HCT116 (cell line): ENCODE data around the gene HHATL. TPM values are rescaled to one million over a fixed set of nuclear protein-coding genes. Genes with fewer than 3 reads are reported as not detected.

ENCODE experiments used
- ATAC-seq: fragments of 200-7000 bp; cut with Tn5 transposase; 2 replicates; pipeline ENCODE4 v1.9.1; 2020; ENCODE audit warnings: mild to moderate bottlenecking, moderate library complexity
- BruUV-seq: library from RNA; stranded (reverse); fragments of 400-500 nt; replicated peaks from 2 replicates; lab custom pipeline; 2021; lab: Mats Ljungman, UMichigan
- CTCF ChIA-PET: fragments of 300-600 bp; sonication (Branson Sonifier 250); formaldehyde crosslinking; loops from one replicate; lab custom pipeline; 2021; ENCODE audit warnings: antibody characterized with exemption; lab: Charles Lee
- POLR2A ChIA-PET: fragments of 300-600, 350-600 bp; sonication (Branson Sonifier 250); formaldehyde crosslinking; loops from one replicate; lab custom pipeline; 2021; ENCODE audit warnings: antibody characterized with exemption; lab: Charles Lee
- RAD21 ChIA-PET, 2 experiments: fragments of 300-600 bp; sonication (Branson Sonifier 250); formaldehyde crosslinking; loops; one replicate each; lab custom pipeline; 2023; ENCODE audit warnings: low total read pairs in 2 of 2; ENCODE audit not compliant: uncharacterized antibody in 2 of 2, unreplicated experiment in 2 of 2, low non-redundant PET in 1 of 2; lab: Charles Lee
- DNase-seq: peaks from one replicate; pipeline ENCODE4 v3.0.0-alpha.2; 2010; ENCODE audit warnings: low read depth, low spot score
- H2AFZ ChIP-seq: fragments of 200-600 bp; shearing (Covaris generic), sonication (generic); 2 replicates; pipeline ENCODE4 v1.6.1; 2017; ENCODE audit warnings: low read depth, mixed run types, mixed read lengths, antibody characterized with exemption, low read length; ENCODE audit not compliant: poor library complexity, severe bottlenecking
- H3K27ac ChIP-seq: 2 replicates; pipeline ENCODE4 v1.5.1; 2012; ENCODE audit warnings: low read depth, low read length
- H3K27me3 ChIP-seq: fragments of 200-600 bp; sonication (generic); 2 replicates; pipeline ENCODE4 v1.6.1; 2016; ENCODE audit warnings: mixed run types, low read length, mixed read lengths; ENCODE audit not compliant: insufficient read depth
- H3K36me3 ChIP-seq, 2 experiments: fragments of 200-500 bp in 1 of 2; fragments of 200-600 bp in 1 of 2; sonication (Bioruptor generic) in 1 of 2; sonication (generic) in 1 of 2; 2 replicates each; pipeline versions ENCODE4 v1.5.1 to v1.6.1; 2014 to 2016; ENCODE audit warnings: low read length in 2 of 2, inconsistent platforms in 1 of 2, mixed read lengths in 1 of 2, mixed run types in 1 of 2; ENCODE audit not compliant: insufficient read depth in 2 of 2, control insufficient read depth in 1 of 2
- H3K4me1 ChIP-seq, 2 experiments: fragments of 200-600 bp in 1 of 2; sonication (generic) in 1 of 2; 2 replicates each; pipeline versions ENCODE4 v1.5.1 to v1.6.1; 2012 to 2017; ENCODE audit warnings: low read length in 2 of 2, inconsistent platforms in 1 of 2, mild to moderate bottlenecking in 1 of 2, mixed read lengths in 1 of 2, mixed run types in 1 of 2, moderate library complexity in 1 of 2; ENCODE audit not compliant: insufficient read depth in 2 of 2, control insufficient read depth in 1 of 2
- H3K4me2 ChIP-seq: fragments of 200-600 bp; sonication (generic); 2 replicates; pipeline ENCODE4 v1.6.1; 2017; ENCODE audit warnings: mixed run types, low read length, mixed read lengths
- H3K4me3 ChIP-seq, 2 experiments: fragments of 200-600 bp in 1 of 2; sonication (generic) in 1 of 2; replicated peaks in 1 of 2; 2 replicates each; pipeline ENCODE4 v1.5.1; 2011 to 2016; ENCODE audit warnings: low read length in 2 of 2, control low read depth in 1 of 2, low read depth in 1 of 2, mild to moderate bottlenecking in 1 of 2, mixed read lengths in 1 of 2, mixed run types in 1 of 2
- H3K79me2 ChIP-seq: fragments of 200-600 bp; sonication (generic); 2 replicates; pipeline ENCODE4 v1.6.1; 2017; ENCODE audit warnings: mild to moderate bottlenecking, mixed run types, low read length, moderate library complexity, mixed read lengths; ENCODE audit not compliant: insufficient read depth
- H3K9ac ChIP-seq: fragments of 200-600 bp; sonication (generic); 2 replicates; pipeline ENCODE4 v1.6.1; 2016; ENCODE audit warnings: low read length, mixed read lengths
- H3K9me2 ChIP-seq: fragments of 200-600 bp; sonication (generic), shearing (Covaris generic); 2 replicates; pipeline ENCODE4 v1.6.1; 2017; ENCODE audit warnings: mixed run types, mild to moderate bottlenecking, moderate library complexity; ENCODE audit not compliant: insufficient read depth
- H3K9me3 ChIP-seq, 2 experiments: fragments of 200-500 bp in 1 of 2; fragments of 200-600 bp in 1 of 2; sonication (Bioruptor generic) in 1 of 2; sonication (generic) in 1 of 2; 2 replicates each; pipeline ENCODE4 v1.6.1; 2014 to 2017; ENCODE audit warnings: low read length in 2 of 2, mixed read lengths in 2 of 2, inconsistent platforms in 1 of 2, low read depth in 1 of 2, mild to moderate bottlenecking in 1 of 2, mixed run types in 1 of 2, moderate library complexity in 1 of 2; ENCODE audit not compliant: control insufficient read depth in 1 of 2, insufficient read depth in 1 of 2
- H4K20me1 ChIP-seq: fragments of 200-600 bp; sonication (generic), shearing (Covaris generic); 2 replicates; pipeline ENCODE4 v1.6.1; 2017; ENCODE audit warnings: mixed run types, mild to moderate bottlenecking, moderate library complexity; ENCODE audit not compliant: insufficient read depth
- ATF3 ChIP-seq: IDR thresholded peaks from 2 replicates; pipeline ENCODE4 v1.6.1; 2012
- CEBPB ChIP-seq: IDR thresholded peaks from 2 replicates; pipeline ENCODE4 v1.6.1; 2012; ENCODE audit warnings: low read depth
- EGR1 ChIP-seq: IDR thresholded peaks from 2 replicates; pipeline ENCODE4 v1.6.1; 2012; ENCODE audit warnings: low read depth
- ELF1 ChIP-seq: IDR thresholded peaks from 2 replicates; pipeline ENCODE4 v1.6.1; 2012; ENCODE audit warnings: low read depth, borderline replicate concordance
- EZH2 ChIP-seq: fragments of 200-600 bp; sonication (generic); IDR thresholded peaks from 2 replicates; pipeline ENCODE4 v1.6.1; 2017; ENCODE audit warnings: antibody characterized with exemption, mixed run types
- EZH2phosphoT487 ChIP-seq: fragments of 200-600 bp; IDR thresholded peaks from 2 replicates; pipeline ENCODE4 v1.6.1; 2018; ENCODE audit warnings: antibody characterized with exemption, borderline replicate concordance
- JUND ChIP-seq: IDR thresholded peaks from 2 replicates; pipeline ENCODE4 v1.6.1; 2012
- RAD21 ChIP-seq: IDR thresholded peaks from 2 replicates; pipeline ENCODE4 v1.6.1; 2012; ENCODE audit warnings: low read depth, mild to moderate bottlenecking
- SRF ChIP-seq: IDR thresholded peaks from 2 replicates; pipeline ENCODE4 v1.6.1; 2012; ENCODE audit warnings: low read depth
- YY1 ChIP-seq: IDR thresholded peaks from 2 replicates; pipeline ENCODE4 v1.6.1; 2011; ENCODE audit warnings: low read length, low read depth, moderate library complexity, mild to moderate bottlenecking; ENCODE audit not compliant: insufficient replicate concordance; ENCODE audit errors: extremely low read depth
- intact Hi-C: fragments of 100-400 bp; cut with micrococcal nuclease; formaldehyde crosslinking; loops from 2 replicates; pipeline ENCODE4 v1.10.0; 2022
- total RNA-seq: library from RNA; stranded (reverse); gene quantifications from one replicate; pipeline ENCODE4 v1.2.1, GENCODE V29; 2021; ENCODE audit not compliant: unreplicated experiment
- TF ChIP-seq, protein P1 (sequence below): IDR thresholded peaks from 2 replicates; pipeline ENCODE4 v1.6.1; 2012; ENCODE audit warnings: low read depth
- TF ChIP-seq, protein P2 (sequence below): IDR thresholded peaks from 2 replicates; pipeline ENCODE4 v1.6.1; 2011; ENCODE audit warnings: mild to moderate bottlenecking, low read length, moderate library complexity; ENCODE audit not compliant: insufficient replicate concordance; ENCODE audit errors: extremely low read depth

Gene HHATL
- total RNA-seq, 1 experiment from 2014 or later, result 0.52 TPM

DNA sequence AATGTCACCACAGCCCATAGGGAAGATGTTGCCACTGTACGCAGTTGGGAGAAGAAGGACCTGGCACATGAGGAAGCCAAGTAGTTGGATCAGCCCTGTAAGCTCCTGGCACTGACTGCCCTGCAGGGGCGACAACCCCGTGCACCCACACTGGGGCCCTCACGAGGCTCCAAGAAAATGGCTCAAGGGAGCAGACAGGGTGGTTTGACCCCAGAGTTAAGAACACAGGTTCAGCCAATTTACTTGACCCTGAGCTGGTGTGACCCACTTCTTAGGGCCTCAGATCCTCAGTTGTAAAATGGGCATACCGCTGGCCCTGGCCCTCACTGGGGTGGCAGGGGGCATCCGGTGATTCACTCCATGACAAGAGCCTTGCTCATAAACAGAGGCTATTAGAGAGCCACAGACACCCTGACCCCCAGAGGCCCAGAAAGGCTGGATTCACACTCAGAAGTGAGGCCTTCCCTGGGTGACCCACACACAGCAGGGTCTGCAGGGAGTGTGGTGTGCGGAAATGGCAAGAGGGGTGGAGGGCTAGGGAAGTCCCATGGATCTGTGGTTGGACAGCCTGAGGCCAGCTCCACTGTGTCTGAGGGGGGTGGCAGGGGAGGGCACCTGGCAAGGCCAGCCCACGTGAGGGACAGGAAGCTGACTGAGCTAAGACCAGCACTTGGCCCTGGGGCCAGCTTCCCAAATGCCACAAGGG lies 1.7 kb upstream of the HHATL start:
- ChIA-PET POLR2A (no interaction called here), RAD21 (no interaction called here), CTCF (no interaction called here)
- H3K27ac ChIP-seq, result no peak overlapping the region
- intact Hi-C loops, result no loop called here
- no peak for ATAC-seq
- H3K9me3 ChIP-seq, result no peaks in the 10 kb centered on the region
- H3K4me1 ChIP-seq, result no peaks in the 10 kb centered on the region
- H2AFZ ChIP-seq, result no peak overlapping the region
- TF ChIP-seq YY1 (no peak), CEBPB (no peak), ELF1 (no peak), EGR1 (no peak), RAD21 (no peak), EZH2 (no peak), SRF (no peak)
- H3K27me3 ChIP-seq, result no peaks in the 10 kb centered on the region
- H3K9me2 ChIP-seq, result no peaks in the 10 kb centered on the region
- H3K36me3 ChIP-seq, result no peaks in the 10 kb centered on the region
- H3K9ac ChIP-seq, result no peak overlapping the region
- no peak for DNase-seq
- no peaks in the 10 kb centered on the region for H4K20me1 ChIP-seq
- no TSS peak for BruUV-seq
- H3K79me2 ChIP-seq, result no peaks in the 10 kb centered on the region
- no peak overlapping the region for H3K4me2 ChIP-seq
- H3K4me3 ChIP-seq, result no peak overlapping the region

- H3K79me2 ChIP-seq, result no peaks in the 10 kb centered on the region
- RAD21 ChIA-PET, result no interaction called here
- ATAC-seq, result no peak
- no peaks in the 10 kb centered on the region for H3K4me1 ChIP-seq
- H4K20me1 ChIP-seq, result no peaks in the 10 kb centered on the region
- no peak overlapping the region for H2AFZ ChIP-seq
- intact Hi-C loops, result no loop called here
- DNase-seq, result no peak
- no peaks in the 10 kb centered on the region for H3K9me3 ChIP-seq
- H3K9ac ChIP-seq, result no peak overlapping the region
- no peak overlapping the region for H3K27ac ChIP-seq
- CTCF ChIA-PET, result no interaction called here
- POLR2A ChIA-PET, result no interaction called here
- H3K27me3 ChIP-seq, result no peaks in the 10 kb centered on the region
- BruUV-seq, result no TSS peak
- no peak overlapping the region for H3K4me3 ChIP-seq
- H3K36me3 ChIP-seq, result no peaks in the 10 kb centered on the region
- H3K9me2 ChIP-seq, result no peaks in the 10 kb centered on the region
- no peak overlapping the region for H3K4me2 ChIP-seq
- TF ChIP-seq RAD21 (no peak), YY1 (no peak), EZH2phosphoT487 (no peak), JUND (no peak), ATF3 (no peak)
- TF ChIP-seq, protein P1, sequence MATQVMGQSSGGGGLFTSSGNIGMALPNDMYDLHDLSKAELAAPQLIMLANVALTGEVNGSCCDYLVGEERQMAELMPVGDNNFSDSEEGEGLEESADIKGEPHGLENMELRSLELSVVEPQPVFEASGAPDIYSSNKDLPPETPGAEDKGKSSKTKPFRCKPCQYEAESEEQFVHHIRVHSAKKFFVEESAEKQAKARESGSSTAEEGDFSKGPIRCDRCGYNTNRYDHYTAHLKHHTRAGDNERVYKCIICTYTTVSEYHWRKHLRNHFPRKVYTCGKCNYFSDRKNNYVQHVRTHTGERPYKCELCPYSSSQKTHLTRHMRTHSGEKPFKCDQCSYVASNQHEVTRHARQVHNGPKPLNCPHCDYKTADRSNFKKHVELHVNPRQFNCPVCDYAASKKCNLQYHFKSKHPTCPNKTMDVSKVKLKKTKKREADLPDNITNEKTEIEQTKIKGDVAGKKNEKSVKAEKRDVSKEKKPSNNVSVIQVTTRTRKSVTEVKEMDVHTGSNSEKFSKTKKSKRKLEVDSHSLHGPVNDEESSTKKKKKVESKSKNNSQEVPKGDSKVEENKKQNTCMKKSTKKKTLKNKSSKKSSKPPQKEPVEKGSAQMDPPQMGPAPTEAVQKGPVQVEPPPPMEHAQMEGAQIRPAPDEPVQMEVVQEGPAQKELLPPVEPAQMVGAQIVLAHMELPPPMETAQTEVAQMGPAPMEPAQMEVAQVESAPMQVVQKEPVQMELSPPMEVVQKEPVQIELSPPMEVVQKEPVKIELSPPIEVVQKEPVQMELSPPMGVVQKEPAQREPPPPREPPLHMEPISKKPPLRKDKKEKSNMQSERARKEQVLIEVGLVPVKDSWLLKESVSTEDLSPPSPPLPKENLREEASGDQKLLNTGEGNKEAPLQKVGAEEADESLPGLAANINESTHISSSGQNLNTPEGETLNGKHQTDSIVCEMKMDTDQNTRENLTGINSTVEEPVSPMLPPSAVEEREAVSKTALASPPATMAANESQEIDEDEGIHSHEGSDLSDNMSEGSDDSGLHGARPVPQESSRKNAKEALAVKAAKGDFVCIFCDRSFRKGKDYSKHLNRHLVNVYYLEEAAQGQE, result no peak
- TF ChIP-seq, protein P2, sequence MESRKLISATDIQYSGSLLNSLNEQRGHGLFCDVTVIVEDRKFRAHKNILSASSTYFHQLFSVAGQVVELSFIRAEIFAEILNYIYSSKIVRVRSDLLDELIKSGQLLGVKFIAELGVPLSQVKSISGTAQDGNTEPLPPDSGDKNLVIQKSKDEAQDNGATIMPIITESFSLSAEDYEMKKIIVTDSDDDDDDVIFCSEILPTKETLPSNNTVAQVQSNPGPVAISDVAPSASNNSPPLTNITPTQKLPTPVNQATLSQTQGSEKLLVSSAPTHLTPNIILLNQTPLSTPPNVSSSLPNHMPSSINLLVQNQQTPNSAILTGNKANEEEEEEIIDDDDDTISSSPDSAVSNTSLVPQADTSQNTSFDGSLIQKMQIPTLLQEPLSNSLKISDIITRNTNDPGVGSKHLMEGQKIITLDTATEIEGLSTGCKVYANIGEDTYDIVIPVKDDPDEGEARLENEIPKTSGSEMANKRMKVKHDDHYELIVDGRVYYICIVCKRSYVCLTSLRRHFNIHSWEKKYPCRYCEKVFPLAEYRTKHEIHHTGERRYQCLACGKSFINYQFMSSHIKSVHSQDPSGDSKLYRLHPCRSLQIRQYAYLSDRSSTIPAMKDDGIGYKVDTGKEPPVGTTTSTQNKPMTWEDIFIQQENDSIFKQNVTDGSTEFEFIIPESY, result no peak
- TF ChIP-seq, all 23 proteins: peak for 0
Observed at GRCh38 chr3:42703695-42704025, 1.1 kb upstream of the HHATL start.
